ENCODE results near the gene ZNF25. TPM values are rescaled to one million over a fixed set of nuclear protein-coding genes. Genes with fewer than 3 reads are reported as not detected.

ZNF25 gene
- total RNA-seq, 1 donor from 2014 or later, result 8.9 TPM

DNA sequence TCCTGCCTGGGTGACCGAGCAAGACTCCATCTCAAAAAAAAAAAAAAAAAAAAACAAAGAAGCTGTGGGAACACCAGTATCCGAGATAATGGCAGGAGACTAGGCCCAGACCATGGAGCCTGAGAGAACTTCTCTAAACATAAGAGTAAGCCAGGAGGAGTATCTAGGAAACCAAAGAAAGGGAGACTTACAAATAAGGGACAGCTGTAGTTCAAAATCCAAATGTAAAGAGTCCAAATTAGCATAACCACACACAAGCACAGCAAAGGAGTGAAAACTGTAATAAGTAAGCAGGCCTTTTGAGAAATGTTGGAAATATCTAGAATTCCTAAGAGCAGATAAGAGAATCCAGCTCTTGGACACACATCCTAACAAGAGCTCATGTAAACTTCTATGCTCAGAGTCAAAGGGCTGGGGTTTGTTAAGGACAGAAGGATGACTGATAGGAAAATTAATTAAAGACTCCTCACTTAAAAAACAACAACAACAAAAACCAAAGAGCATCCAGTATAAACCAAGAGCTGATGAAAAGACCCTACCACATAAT, 15.8 kb downstream of the ZNF25 start:
- Histone ChIP-seq H3K36me3 (peaks cover 38 to 66% of the 10 kb centered on the region in 2 donors), H3K4me1 (no peaks in the 10 kb centered on the region), H3K27ac (no peak overlapping the region), H3K27me3 (no peaks in the 10 kb centered on the region), H3K9me3 (peaks cover 10% of the 10 kb centered on the region in 2 donors), H3K4me3 (no peak overlapping the region)
- TF ChIP-seq, protein P1, sequence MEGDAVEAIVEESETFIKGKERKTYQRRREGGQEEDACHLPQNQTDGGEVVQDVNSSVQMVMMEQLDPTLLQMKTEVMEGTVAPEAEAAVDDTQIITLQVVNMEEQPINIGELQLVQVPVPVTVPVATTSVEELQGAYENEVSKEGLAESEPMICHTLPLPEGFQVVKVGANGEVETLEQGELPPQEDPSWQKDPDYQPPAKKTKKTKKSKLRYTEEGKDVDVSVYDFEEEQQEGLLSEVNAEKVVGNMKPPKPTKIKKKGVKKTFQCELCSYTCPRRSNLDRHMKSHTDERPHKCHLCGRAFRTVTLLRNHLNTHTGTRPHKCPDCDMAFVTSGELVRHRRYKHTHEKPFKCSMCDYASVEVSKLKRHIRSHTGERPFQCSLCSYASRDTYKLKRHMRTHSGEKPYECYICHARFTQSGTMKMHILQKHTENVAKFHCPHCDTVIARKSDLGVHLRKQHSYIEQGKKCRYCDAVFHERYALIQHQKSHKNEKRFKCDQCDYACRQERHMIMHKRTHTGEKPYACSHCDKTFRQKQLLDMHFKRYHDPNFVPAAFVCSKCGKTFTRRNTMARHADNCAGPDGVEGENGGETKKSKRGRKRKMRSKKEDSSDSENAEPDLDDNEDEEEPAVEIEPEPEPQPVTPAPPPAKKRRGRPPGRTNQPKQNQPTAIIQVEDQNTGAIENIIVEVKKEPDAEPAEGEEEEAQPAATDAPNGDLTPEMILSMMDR (IDR thresholded peaks at IDR 0.05), result no peak
- intact Hi-C loops (cut with DNase I), result no loop called here
- DNase-seq (ENCODE audit: low spot score in 2 of 2), result no peak

DNA sequence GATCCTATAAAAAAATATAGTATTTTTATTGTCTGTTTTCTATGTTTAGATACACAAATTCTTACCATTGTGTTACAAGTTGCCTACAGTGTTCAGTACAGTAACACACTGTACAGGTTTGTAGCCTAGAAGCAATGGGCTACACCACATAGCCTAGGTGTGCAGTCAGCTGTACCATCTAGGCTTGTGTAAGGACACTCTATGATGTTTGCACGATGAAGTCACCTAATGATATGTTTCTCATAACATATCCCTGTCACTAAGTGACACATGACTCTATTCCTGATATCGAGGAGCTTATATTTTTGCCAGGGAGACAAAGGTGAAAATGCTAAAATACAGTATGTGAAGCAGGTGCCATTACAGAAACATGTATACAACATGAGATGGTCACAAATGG, 18.6 kb downstream of the ZNF25 start:
- Histone ChIP-seq H3K4me1 (no peaks in the 10 kb centered on the region), H3K9me3 (no peaks in the 10 kb centered on the region), H3K27me3 (no peaks in the 10 kb centered on the region), H3K4me3 (no peak overlapping the region), H3K36me3 (peaks cover 49 to 70% of the 10 kb centered on the region in 2 donors), H3K27ac (no peak overlapping the region)
- DNase-seq (ENCODE audit: low spot score in 2 of 2), result no peak
- intact Hi-C loops (cut with DNase I), result no loop called here
- TF ChIP-seq, protein P1 (IDR thresholded peaks at IDR 0.05), result no peak

DNA sequence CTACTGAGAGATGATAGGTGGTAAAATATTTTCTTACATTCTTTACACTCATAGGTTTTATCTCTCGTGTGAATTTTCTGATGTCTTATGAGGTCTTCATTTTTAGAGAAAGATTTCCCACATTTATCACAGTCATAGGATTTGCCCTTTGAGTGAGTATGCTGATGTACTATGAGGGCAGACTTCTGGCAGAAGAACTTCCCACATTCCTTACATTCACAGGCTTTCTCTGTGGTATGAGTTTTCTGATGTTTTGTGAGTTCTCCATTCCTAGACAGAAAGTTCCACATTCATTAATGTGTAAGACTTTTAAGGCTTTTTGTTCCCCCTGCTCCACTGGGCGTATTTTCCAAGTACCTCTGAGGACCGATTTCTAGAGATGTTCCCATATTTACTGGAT, 23.5 kb downstream of the ZNF25 start:
- H3K4me1 ChIP-seq, result no peaks in the 10 kb centered on the region
- no peak overlapping the region for H3K27ac ChIP-seq
- TF ChIP-seq, protein P1 (IDR thresholded peaks at IDR 0.05), result no peak
- H3K9me3 ChIP-seq, result no peaks in the 10 kb centered on the region
- no peak for DNase-seq (ENCODE audit: low spot score in 2 of 2)
- no peaks in the 10 kb centered on the region for H3K27me3 ChIP-seq
- no peak overlapping the region for H3K4me3 ChIP-seq
- intact Hi-C loops (cut with DNase I), result no loop called here
- H3K36me3 ChIP-seq, result peaks cover 55 to 64% of the 10 kb centered on the region in 2 donors

DNA sequence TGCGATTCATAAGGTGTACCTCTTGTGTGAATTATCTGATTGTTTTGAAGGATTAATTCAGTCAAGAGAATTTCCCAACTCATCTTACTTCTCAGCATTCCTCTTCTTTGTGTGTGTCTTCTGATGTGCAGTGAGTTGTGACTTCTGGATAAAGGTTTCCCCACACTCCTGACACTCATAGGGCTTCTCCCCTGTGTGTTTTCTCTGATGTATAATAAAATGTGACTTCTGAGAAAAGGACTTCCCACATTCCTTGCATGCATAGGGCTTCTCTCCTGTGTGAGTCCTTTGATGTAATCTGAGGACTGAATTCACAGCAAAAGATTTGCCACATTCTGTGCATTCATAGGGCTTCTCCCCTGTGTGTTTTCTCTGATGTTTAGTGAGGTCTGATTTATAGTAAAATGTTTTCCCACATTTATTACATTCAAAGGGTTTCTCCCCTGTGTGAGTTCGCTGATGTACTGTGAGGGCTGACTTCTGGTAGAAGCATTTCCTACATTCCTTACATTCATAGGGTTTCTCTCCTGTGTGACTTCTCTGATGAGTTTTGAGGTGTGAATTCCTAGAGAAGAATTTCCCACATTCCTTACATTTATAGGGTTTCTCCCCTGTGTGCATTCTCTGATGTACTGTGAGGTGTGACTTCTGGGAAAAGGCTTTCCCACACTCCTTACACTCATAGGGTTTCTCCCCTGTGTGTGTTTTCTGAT, 24.2 kb downstream of the ZNF25 start:
- H3K27ac ChIP-seq, result no peak overlapping the region
- TF ChIP-seq, protein P1 (IDR thresholded peaks at IDR 0.05), result no peak
- H3K9me3 ChIP-seq, result no peaks in the 10 kb centered on the region
- H3K36me3 ChIP-seq, result peaks cover 52 to 58% of the 10 kb centered on the region in 2 donors
- H3K4me3 ChIP-seq, result no peak overlapping the region
- intact Hi-C loops (cut with DNase I), result no loop called here
- no peaks in the 10 kb centered on the region for H3K4me1 ChIP-seq
- no peak for DNase-seq (ENCODE audit: low spot score in 2 of 2)
- H3K27me3 ChIP-seq, result no peaks in the 10 kb centered on the region

DNA sequence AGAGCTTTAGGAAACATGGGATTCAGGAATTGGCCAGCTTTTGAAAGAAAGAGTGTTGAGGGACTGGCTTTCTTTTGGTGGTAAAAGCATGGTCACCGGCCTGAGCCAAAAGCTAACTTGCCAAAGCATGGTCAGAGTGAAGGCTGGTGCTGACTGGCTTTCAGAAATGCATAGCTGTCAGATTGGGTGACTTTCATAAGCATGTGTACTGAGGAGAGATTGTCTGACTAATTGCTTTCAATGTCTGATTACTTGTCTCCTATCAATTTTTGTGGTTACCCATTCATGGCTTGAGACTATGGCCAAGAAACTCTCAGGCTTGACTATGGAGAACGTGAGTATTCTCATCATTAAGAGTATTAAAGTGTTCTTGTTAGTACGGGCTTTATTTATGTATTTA, 28.2 kb downstream of the ZNF25 start:
- Histone ChIP-seq H3K4me1 (no peaks in the 10 kb centered on the region), H3K36me3 (peaks cover 18 to 19% of the 10 kb centered on the region in 2 donors), H3K27me3 (no peaks in the 10 kb centered on the region), H3K4me3 (no peak overlapping the region), H3K9me3 (no peaks in the 10 kb centered on the region), H3K27ac (no peak overlapping the region)
- TF ChIP-seq, protein P1 (IDR thresholded peaks at IDR 0.05), result no peak
- DNase-seq (ENCODE audit: low spot score in 2 of 2), result no peak
- intact Hi-C loops (cut with DNase I), result no loop called here
